ENCODE measurements around the gene ZFYVE28.

ZFYVE28 gene

GRCh38 chr4:2389691-2390090 lies 28.8 kb downstream of the ZFYVE28 start:
- no peak for DNase-seq (ENCODE audit: extremely low read depth, low read depth)
- TF ChIP-seq CTCF (IDR thresholded peaks at IDR 0.05; ENCODE audit: low read depth, low read length) = no peak

- no peak for TF ChIP-seq CTCF (IDR thresholded peaks at IDR 0.05; ENCODE audit: low read depth, low read length)
- DNase-seq (ENCODE audit: extremely low read depth, low read depth) = no peak
These were observed 29.8 kb downstream of the ZFYVE28 start for GRCh38 chr4:2388429-2389182.

DNA sequence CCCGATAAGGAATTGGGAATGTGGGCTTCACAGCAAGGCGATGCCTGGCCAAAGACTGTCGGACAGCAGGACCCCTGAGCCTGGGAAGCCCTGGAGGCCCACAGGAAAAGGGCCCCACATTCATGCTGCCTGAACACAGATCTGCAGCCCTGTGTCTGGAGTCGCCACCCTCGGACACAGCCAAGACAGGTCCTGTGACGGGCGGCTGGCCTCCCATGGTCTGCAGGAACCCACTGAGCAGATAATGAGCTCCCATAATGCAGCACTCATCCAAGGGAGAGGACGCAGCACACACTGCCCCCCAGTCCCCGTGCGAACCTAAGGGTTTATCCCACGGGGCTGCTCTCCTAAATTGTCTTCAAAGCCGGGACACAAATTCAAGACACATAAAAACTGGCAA lies 30.6 kb downstream of the ZFYVE28 start:
- no peak for DNase-seq (ENCODE audit: extremely low read depth, low read depth)
- no peak for TF ChIP-seq CTCF (IDR thresholded peaks at IDR 0.05; ENCODE audit: low read depth, low read length)

GRCh38 chr4:2387218-2387617 lies 31.2 kb downstream of the ZFYVE28 start:
- no peak for TF ChIP-seq CTCF (IDR thresholded peaks at IDR 0.05; ENCODE audit: low read depth, low read length)
- no peak for DNase-seq (ENCODE audit: extremely low read depth, low read depth)

DNA sequence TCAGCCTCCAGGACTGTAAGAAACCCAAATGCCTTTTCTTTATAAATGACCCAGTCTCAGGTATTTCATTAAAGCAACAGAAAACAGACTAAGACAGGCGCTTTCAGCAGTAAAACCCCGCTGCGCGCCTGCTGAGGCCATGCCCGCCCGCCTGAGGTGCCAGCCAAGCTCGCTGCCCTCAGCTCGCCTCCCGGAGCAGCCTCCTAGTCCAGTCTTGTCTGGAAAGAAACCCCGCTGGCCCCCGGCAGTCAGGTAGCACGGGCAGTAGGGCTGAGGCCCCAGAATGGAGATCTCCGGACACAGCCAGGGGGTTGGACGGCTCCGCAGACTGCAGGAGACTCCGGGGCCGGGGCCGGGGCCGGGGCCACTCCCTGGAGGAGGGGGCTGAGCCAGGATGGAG lies 31.7 kb downstream of the ZFYVE28 start:
- TF ChIP-seq CTCF (IDR thresholded peaks at IDR 0.05; ENCODE audit: low read depth, low read length) = no peak
- no peak for DNase-seq (ENCODE audit: extremely low read depth, low read depth)

DNA sequence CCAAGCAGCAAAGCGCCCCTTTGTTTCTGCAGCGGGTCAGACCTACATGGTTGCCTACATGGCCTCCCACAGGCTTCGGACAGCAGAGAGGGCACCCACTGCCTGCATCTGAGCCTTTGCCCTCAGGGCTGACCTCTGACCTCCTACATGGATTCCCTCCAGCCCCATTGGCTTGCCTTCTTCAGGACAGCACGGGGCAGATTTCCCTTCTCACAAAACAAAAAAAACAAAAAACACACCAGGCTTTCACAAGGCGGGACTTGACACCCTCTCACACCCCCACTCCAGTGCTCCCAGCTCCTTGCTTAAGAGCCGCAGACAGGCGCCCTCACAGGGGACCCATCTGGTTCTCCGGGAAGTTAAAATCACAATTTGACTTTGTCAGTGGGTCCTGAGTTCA lies 32.9 kb downstream of the ZFYVE28 start:
- no peak for TF ChIP-seq CTCF (IDR thresholded peaks at IDR 0.05; ENCODE audit: low read depth, low read length)
- no peak for DNase-seq (ENCODE audit: extremely low read depth, low read depth)

- no peak for TF ChIP-seq CTCF (IDR thresholded peaks at IDR 0.05; ENCODE audit: low read depth, low read length)
- no peak for DNase-seq (ENCODE audit: extremely low read depth, low read depth)
These were observed 34.2 kb downstream of the ZFYVE28 start for GRCh38 chr4:2384245-2384644.

Measured in AG09319 (cell line).